CD4-positive, CD25-positive, alpha-beta regulatory T cell (primary cell): ENCODE measurements around the gene RTL10. TPM values are rescaled to one million over a fixed set of nuclear protein-coding genes. Genes with fewer than 3 reads are reported as not detected.

Experiments
- ATAC-seq, 2 donors: fragments of 150-1000 bp; cut with Tn5 transposase; one replicate each; pipeline ENCODE4 v1.10.0; 2021; ENCODE audit warnings: low read depth in 2 of 2, moderate number of reproducible peaks in 2 of 2, moderate library complexity in 1 of 2
- DNase-seq, 3 donors: peaks; one replicate each; pipeline versions ENCODE4 v3.0.0 to v3.0.0-alpha.2; 2012 to 2022; ENCODE audit warnings: mixed read lengths in 1 of 3
- H3K27ac ChIP-seq: one replicate; pipeline ENCODE4 v1.7.0; 2013; ENCODE audit warnings: mild to moderate bottlenecking, low read length; ENCODE audit not compliant: insufficient read depth, poor library complexity, severe bottlenecking
- H3K27me3 ChIP-seq: one replicate; pipeline ENCODE4 v1.7.0; 2013; ENCODE audit warnings: low read length; ENCODE audit not compliant: control insufficient read depth, insufficient read depth
- H3K36me3 ChIP-seq: one replicate; pipeline ENCODE4 v1.7.0; 2013; ENCODE audit warnings: mild to moderate bottlenecking, low read length, moderate library complexity; ENCODE audit not compliant: control insufficient read depth, insufficient read depth
- H3K4me1 ChIP-seq: 2 replicates; pipeline ENCODE4 v1.7.0; 2013; ENCODE audit warnings: mild to moderate bottlenecking, low read length; ENCODE audit not compliant: insufficient read depth, control insufficient read depth, poor library complexity, severe bottlenecking
- H3K4me3 ChIP-seq: one replicate; pipeline ENCODE4 v1.7.0; 2013; ENCODE audit warnings: low read depth, mild to moderate bottlenecking, low read length, moderate library complexity
- H3K9me3 ChIP-seq, 2 experiments: 1 replicate in 1 of 2; 2 replicates in 1 of 2; pipeline ENCODE4 v1.7.0; 2013; ENCODE audit warnings: low read length in 2 of 2, mild to moderate bottlenecking in 1 of 2, moderate library complexity in 1 of 2; ENCODE audit not compliant: control insufficient read depth in 2 of 2
- H3K27ac Mint-ChIP-seq, 3 donors: one replicate each; pipeline ENCODE4 v1.8.0; 2020 to 2022; ENCODE audit warnings: mild to moderate bottlenecking in 3 of 3, mixed read lengths in 3 of 3, moderate library complexity in 2 of 3
- H3K27me3 Mint-ChIP-seq: one replicate; pipeline ENCODE4 v1.8.0; 2022; ENCODE audit warnings: mild to moderate bottlenecking, mixed read lengths
- H3K36me3 Mint-ChIP-seq: one replicate; pipeline ENCODE4 v1.8.0; 2020; ENCODE audit warnings: mixed read lengths
- H3K4me1 Mint-ChIP-seq, 4 donors: one replicate each; pipeline ENCODE4 v1.8.0; 2020 to 2022; ENCODE audit warnings: mixed read lengths in 4 of 4, mild to moderate bottlenecking in 1 of 4
- H3K4me3 Mint-ChIP-seq, 4 donors: one replicate each; pipeline ENCODE4 v1.8.0; 2020 to 2022; ENCODE audit warnings: mild to moderate bottlenecking in 4 of 4, mixed read lengths in 4 of 4, moderate library complexity in 3 of 4
- H3K9me3 Mint-ChIP-seq, 7 donors: one replicate each; pipeline ENCODE4 v1.8.0; 2020 to 2022; ENCODE audit warnings: mixed read lengths in 7 of 7, mild to moderate bottlenecking in 3 of 7, moderate library complexity in 2 of 7
- polyA plus RNA-seq, 4 donors: library from polyadenylated mRNA; unstranded; fragments of 300-500 nt; fragmentation: Illumina TruSeq; gene quantifications; one replicate each; pipeline ENCODE4 v1.2.3, GENCODE V29; 2021
- total RNA-seq: library from RNA; stranded (reverse); gene quantifications from one replicate; pipeline ENCODE4 v1.2.3, GENCODE V29; 2022

RTL10 gene
- total and polyA plus RNA-seq, 5 donors from 2014 or later, result 7.5 to 18.8 (median 12.2) TPM

- Mint-ChIP-seq H3K9me3 (no peaks in the 10 kb centered on the region), H3K27me3 (no peaks in the 10 kb centered on the region), H3K4me3 (no peak overlapping the region), H3K4me1 (peaks cover 5 to 44% (median 15%) of the 10 kb centered on the region in 4 donors), H3K27ac (no peak overlapping the region), H3K36me3 (peaks cover 3% of the 10 kb centered on the region)
- Histone ChIP-seq H3K27me3 (no peaks in the 10 kb centered on the region), H3K9me3 (no peaks in the 10 kb centered on the region), H3K36me3 (peaks cover 2% of the 10 kb centered on the region), H3K4me1 (peaks cover 36% of the 10 kb centered on the region), H3K4me3 (no peak overlapping the region), H3K27ac (no peak overlapping the region)
- DNase-seq (no peak), ATAC-seq (no peak)
These were observed 28.0 kb upstream of the RTL10 start for GRCh38 chr22:19882446-19883381.

- no peak overlapping the region for H3K4me3 Mint-ChIP-seq
- no peak overlapping the region for H3K4me3 ChIP-seq
- H3K36me3 Mint-ChIP-seq, result no peaks in the 10 kb centered on the region
- H3K36me3 ChIP-seq, result peaks cover 2% of the 10 kb centered on the region
- H3K9me3 ChIP-seq, result no peaks in the 10 kb centered on the region
- H3K27me3 ChIP-seq, result no peaks in the 10 kb centered on the region
- no peaks in the 10 kb centered on the region for H3K9me3 Mint-ChIP-seq
- no peaks in the 10 kb centered on the region for H3K27me3 Mint-ChIP-seq
- no peak overlapping the region for H3K27ac Mint-ChIP-seq
- peaks cover 18% of the 10 kb centered on the region for H3K4me1 ChIP-seq
- DNase-seq, result no peak
- no peak for ATAC-seq
- H3K4me1 Mint-ChIP-seq, result peaks cover 0 to 26% (median 5%) of the 10 kb centered on the region in 4 donors
- no peak overlapping the region for H3K27ac ChIP-seq
These were observed 26.3 kb upstream of the RTL10 start for GRCh38 chr22:19880786-19881569.

- H3K4me3 ChIP-seq, result no peak overlapping the region
- H3K9me3 Mint-ChIP-seq, result no peaks in the 10 kb centered on the region
- no peaks in the 10 kb centered on the region for H3K9me3 ChIP-seq
- H3K36me3 Mint-ChIP-seq, result no peaks in the 10 kb centered on the region
- DNase-seq (no peak), ATAC-seq (no peak)
- no peak overlapping the region for H3K4me3 Mint-ChIP-seq
- peaks cover 0 to 19% (median 0%) of the 10 kb centered on the region in 4 donors for H3K4me1 Mint-ChIP-seq
- no peaks in the 10 kb centered on the region for H3K27me3 ChIP-seq
- peaks cover 2% of the 10 kb centered on the region for H3K36me3 ChIP-seq
- no peak overlapping the region for H3K27ac ChIP-seq
- no peak overlapping the region for H3K27ac Mint-ChIP-seq
- no peaks in the 10 kb centered on the region for H3K27me3 Mint-ChIP-seq
- H3K4me1 ChIP-seq, result peaks cover 12% of the 10 kb centered on the region
These were observed 25.5 kb upstream of the RTL10 start for GRCh38 chr22:19879992-19880785.

- Histone ChIP-seq H3K4me3 (no peak overlapping the region), H3K9me3 (no peaks in the 10 kb centered on the region), H3K27ac (no peak overlapping the region), H3K36me3 (peaks cover 2% of the 10 kb centered on the region), H3K27me3 (no peaks in the 10 kb centered on the region), H3K4me1 (peaks cover 12% of the 10 kb centered on the region)
- Mint-ChIP-seq H3K9me3 (no peaks in the 10 kb centered on the region), H3K4me1 (peaks cover 0 to 17% (median 1%) of the 10 kb centered on the region in 4 donors), H3K4me3 (no peak overlapping the region), H3K27me3 (no peaks in the 10 kb centered on the region), H3K36me3 (no peaks in the 10 kb centered on the region), H3K27ac (no peak overlapping the region)
- DNase-seq (no peak), ATAC-seq (no peak)
These were observed 24.9 kb upstream of the RTL10 start for GRCh38 chr22:19879643-19879991.

- H3K27me3 ChIP-seq, result no peaks in the 10 kb centered on the region
- H3K36me3 ChIP-seq, result peaks cover 2% of the 10 kb centered on the region
- no peak for DNase-seq
- no peak overlapping the region for H3K27ac ChIP-seq
- ATAC-seq, result no peak
- Mint-ChIP-seq H3K36me3 (no peaks in the 10 kb centered on the region), H3K4me1 (peaks cover 0 to 17% (median 3%) of the 10 kb centered on the region in 4 donors), H3K4me3 (no peak overlapping the region), H3K9me3 (no peaks in the 10 kb centered on the region), H3K27ac (no peak overlapping the region), H3K27me3 (no peaks in the 10 kb centered on the region)
- H3K9me3 ChIP-seq, result no peaks in the 10 kb centered on the region
- peaks cover 12% of the 10 kb centered on the region for H3K4me1 ChIP-seq
- no peak overlapping the region for H3K4me3 ChIP-seq
These were observed 24.5 kb upstream of the RTL10 start for GRCh38 chr22:19879246-19879570.

- peaks cover 0 to 17% (median 5%) of the 10 kb centered on the region in 4 donors for H3K4me1 Mint-ChIP-seq
- H3K4me3 Mint-ChIP-seq, result no peak overlapping the region
- ATAC-seq (no peak), DNase-seq (no peak)
- no peaks in the 10 kb centered on the region for H3K9me3 ChIP-seq
- no peaks in the 10 kb centered on the region for H3K27me3 ChIP-seq
- peaks cover 17% of the 10 kb centered on the region for H3K4me1 ChIP-seq
- no peak overlapping the region for H3K27ac Mint-ChIP-seq
- H3K4me3 ChIP-seq, result no peak overlapping the region
- H3K27ac ChIP-seq, result no peak overlapping the region
- no peaks in the 10 kb centered on the region for H3K9me3 Mint-ChIP-seq
- no peaks in the 10 kb centered on the region for H3K36me3 Mint-ChIP-seq
- H3K36me3 ChIP-seq, result peaks cover 2% of the 10 kb centered on the region
- no peaks in the 10 kb centered on the region for H3K27me3 Mint-ChIP-seq
These were observed 24.0 kb upstream of the RTL10 start for GRCh38 chr22:19878461-19879245.
